Epithelial cell of proximal tubule (primary cell): ENCODE data around the gene ANKRD13C. TPM values are rescaled to one million over a fixed set of nuclear protein-coding genes. Genes with fewer than 3 reads are reported as not detected.

Experiments used
- DNase-seq: peaks from one replicate; pipeline ENCODE4 v3.0.0-alpha.2; 2011; ENCODE audit warnings: low read depth
- H3K4me3 ChIP-seq: 2 replicates; pipeline ENCODE4 v1.5.1; 2011; ENCODE audit warnings: low read depth, mild to moderate bottlenecking, low read length
- CTCF ChIP-seq: conservative IDR thresholded peaks from 2 replicates; pipeline ENCODE4 v1.5.1; 2012; ENCODE audit warnings: low read depth, mild to moderate bottlenecking, low read length
- total RNA-seq: library from RNA; depleted of rRNA; stranded (reverse); fragments of >200 nt; gene quantifications from 2 replicates; pipeline ENCODE4 v1.2.3, GENCODE V29; 2015

Gene ANKRD13C
- total RNA-seq, 1 donor from 2014 or later = 12.7 TPM

- H3K4me3 ChIP-seq = no peak overlapping the region
- TF ChIP-seq CTCF = no peak
- no peak for DNase-seq
Measured at GRCh38 chr1:70392626-70393025, 38.1 kb upstream of the ANKRD13C start.

GRCh38 chr1:70387507-70387906, 33.0 kb upstream of the ANKRD13C start:
- DNase-seq = no peak
- no peak overlapping the region for H3K4me3 ChIP-seq
- no peak for TF ChIP-seq CTCF

- TF ChIP-seq CTCF = no peak
- DNase-seq = no peak
- H3K4me3 ChIP-seq = no peak overlapping the region
Measured at GRCh38 chr1:70386121-70386520, 31.6 kb upstream of the ANKRD13C start.

GRCh38 chr1:70385477-70385876, 31.0 kb upstream of the ANKRD13C start:
- no peak for TF ChIP-seq CTCF
- no peak for DNase-seq
- no peak overlapping the region for H3K4me3 ChIP-seq

GRCh38 chr1:70384542-70384941, 30.0 kb upstream of the ANKRD13C start:
- no peak for TF ChIP-seq CTCF
- no peak for DNase-seq
- H3K4me3 ChIP-seq = no peak overlapping the region

GRCh38 chr1:70383483-70383882, 29.0 kb upstream of the ANKRD13C start:
- DNase-seq = no peak
- no peak for TF ChIP-seq CTCF
- H3K4me3 ChIP-seq = no peak overlapping the region

- no peak for TF ChIP-seq CTCF
- peak; percentile 9 for DNase-seq
- no peak overlapping the region for H3K4me3 ChIP-seq
Measured at GRCh38 chr1:70382682-70383081, 28.2 kb upstream of the ANKRD13C start.
